Heart right ventricle (tissue), 16 donors: ENCODE results near the gene TOX2. TPM values are rescaled to one million over a fixed set of nuclear protein-coding genes. Genes with fewer than 3 reads are reported as not detected.

Source experiments
- ATAC-seq, 8 donors: fragments of 200-7000 bp; cut with Tn5 transposase; one replicate each; pipeline ENCODE4 v1.9.1; 2020; ENCODE audit warnings: mild to moderate bottlenecking in 8 of 8, moderate library complexity in 8 of 8, moderate number of reproducible peaks in 1 of 8
- DNase-seq, 2 donors: peaks; one replicate each; pipeline ENCODE4 v3.0.0-alpha.2; 2020
- H3K27ac ChIP-seq, 10 donors: fragments of 200-600 bp; sonication (generic) in 2 of 10; one replicate each; pipeline versions ENCODE4 v1.5.0 to v1.8.0; 2020 to 2022; ENCODE audit warnings: mild to moderate bottlenecking in 3 of 10
- H3K27me3 ChIP-seq, 7 donors: fragments of 200-600 bp; one replicate each; pipeline ENCODE4 v1.8.0; 2021 to 2022; ENCODE audit warnings: mild to moderate bottlenecking in 2 of 7
- H3K36me3 ChIP-seq, 9 donors: fragments of 200-600 bp; sonication (generic) in 1 of 9; one replicate each; pipeline versions ENCODE4 v1.5.0 to v1.8.0; 2020 to 2022; ENCODE audit warnings: mild to moderate bottlenecking in 2 of 9
- H3K4me1 ChIP-seq, 9 donors: fragments of 200-600 bp; sonication (generic) in 1 of 9; one replicate each; pipeline versions ENCODE4 v1.5.0 to v1.8.0; 2020 to 2022; ENCODE audit warnings: mild to moderate bottlenecking in 4 of 9
- H3K4me3 ChIP-seq, 10 donors: fragments of 200-600 bp; sonication (generic) in 2 of 10; one replicate each; pipeline versions ENCODE4 v1.5.0 to v1.8.0; 2020 to 2022; ENCODE audit warnings: mild to moderate bottlenecking in 7 of 10, moderate library complexity in 2 of 10
- H3K9me3 ChIP-seq, 11 donors: fragments of 200-600 bp in 10 of 11; sonication (generic) in 2 of 11; one replicate each; pipeline versions ENCODE4 v1.5.0 to v1.8.0; 2013 to 2022; ENCODE audit warnings: mild to moderate bottlenecking in 2 of 11, control low read depth in 1 of 11, moderate library complexity in 1 of 11
- CTCF ChIP-seq, 9 donors: fragments of 200-600 bp; sonication (generic) in 2 of 9; IDR thresholded peaks; one replicate each; pipeline versions ENCODE4 v1.5.0 to v1.8.0; 2021 to 2022; ENCODE audit warnings: antibody characterized with exemption in 9 of 9, mild to moderate bottlenecking in 5 of 9, moderate library complexity in 1 of 9
- WGBS, 2 donors: extraction: QIAGEN DNeasy Blood & Tissue Kit; methylation state at CpG; one replicate each; pipeline ENCODE4 v1.1.7; 2013; ENCODE audit warnings: inconsistent platforms in 1 of 2; 5-methylcytosine and 5-hydroxymethylcytosine counted together
- intact Hi-C, 10 donors: fragments of 100-400 bp; cut with DNase I; formaldehyde crosslinking; loops; one replicate each; pipeline versions ENCODE4 v1.11.1 to v1.14.2; 2022
- polyA plus RNA-seq, 2 donors: library from polyadenylated mRNA; stranded (reverse); fragments of 200-250 nt; gene quantifications; one replicate each; pipeline ENCODE4 v1.2.3, GENCODE V29; 2013
- total RNA-seq, 10 donors: library from RNA; stranded (reverse); fragmentation: NEBNext Ultra II Directional in 3 of 10; extraction: Animal tissue kit (Norgen Biotek cat#: 25700) in 3 of 10; gene quantifications; one replicate each; pipeline versions ENCODE4 v1.2.1 to v1.2.4, GENCODE V29; 2021 to 2023
- donor health status: Arrhythmogenic right ventricular cardiomyopathy.
- donor health status: ischemic (EF 13 %, LVEDD 7.1; RV severe dilation, severe dysfunction).
- donor health status: healthy with polysubstance abuse.
- donor health status: DM: no; HTN: yes; CAD: no.
- donor health status: DM: no; HTN: no; CAD: no.
- donor health status: ischemic (EF 25% LVEDD 6.9; RV normal size, moderate dysfunction).
- donor health status: ischemic (EF 25% LVEDD 5.7; RV mildly dilated, moderate dysfunction).
- donor health status: healthy.
- donor health status: DM: yes; HTN: yes; CAD: no.
- donor health status: Ischemic cardiomyopathy.
- donor health status: ischemic (EF 35%, LVEDD 5.7; RV mildly dilated, moderate dysfunction).
- donor health status: nonischemic (EF 11% LVEDD 7.7; RV severe dilation, severe dysfunction).
- donor health status: DM: yes; HTN: yes; CAD: no.
- donor health status: PGD.
- donor health status: ischemic (EF 29% LVEDD 5.4; RV normal size, mild dysfunction).
- donor health status: nonischemic (EF 23%, LVEDD 6.1; RV moderate dilation, normal function).

TOX2 gene
- total and polyA plus RNA-seq, 12 donors = 0.25 to 2.0 (median 1.1) TPM

GRCh38 chr20:44015733-44016103 is 101.1 kb downstream of the TOX2 start:
- ATAC-seq = no peak
- Histone ChIP-seq H3K27ac (no peak overlapping the region), H3K4me3 (peak overlapping the region in 1 of 10 donors; percentile 7)

GRCh38 chr20:44016525-44016924 is 101.9 kb downstream of the TOX2 start:
- Histone ChIP-seq H3K4me3 (no peak overlapping the region), H3K36me3 (no peaks in the 10 kb centered on the region), H3K9me3 (no peaks in the 10 kb centered on the region), H3K27me3 (peaks cover 0 to 61% (median 29%) of the 10 kb centered on the region in 7 donors), H3K27ac (no peak overlapping the region), H3K4me1 (peaks cover 0 to 34% (median 8%) of the 10 kb centered on the region in 9 donors)
- intact Hi-C loops = no loop called here
- ATAC-seq = no peak
- DNase-seq = no peak
- no peak for TF ChIP-seq CTCF (IDR thresholded peaks at IDR 0.05)
- WGBS, 2 donors = 82 to 84% methylated on average over 6 of the region's 6 CpGs

More at GRCh38 chr20:44015733-44016103, 101.1 kb downstream of the TOX2 start:
- Histone ChIP-seq H3K9me3 (no peaks in the 10 kb centered on the region), H3K4me1 (peaks cover 0 to 34% (median 8%) of the 10 kb centered on the region in 9 donors), H3K36me3 (no peaks in the 10 kb centered on the region), H3K27me3 (peaks cover 0 to 65% (median 29%) of the 10 kb centered on the region in 7 donors)
- DNase-seq = no peak
- TF ChIP-seq CTCF (IDR thresholded peaks at IDR 0.05) = no peak
- intact Hi-C loops = no loop called here
- WGBS, 2 donors = 40 to 51% methylated on average over 9 of the region's 9 CpGs

- Histone ChIP-seq H3K4me1 (peaks cover 0 to 34% (median 8%) of the 10 kb centered on the region in 9 donors), H3K9me3 (no peaks in the 10 kb centered on the region), H3K4me3 (no peak overlapping the region), H3K27ac (no peak overlapping the region), H3K36me3 (no peaks in the 10 kb centered on the region), H3K27me3 (peaks cover 0 to 63% (median 29%) of the 10 kb centered on the region in 7 donors)
- DNase-seq (no peak), ATAC-seq (no peak)
- no peak for TF ChIP-seq CTCF (IDR thresholded peaks at IDR 0.05)
- intact Hi-C loops = no loop called here
- WGBS, 2 donors = 93 to 94% methylated on average over 11 of the region's 11 CpGs
These were observed 102.6 kb downstream of the TOX2 start for GRCh38 chr20:44017211-44017610.

- TF ChIP-seq CTCF (IDR thresholded peaks at IDR 0.05) = no peak
- H3K27me3 ChIP-seq = peaks cover 0 to 67% (median 29%) of the 10 kb centered on the region in 7 donors
- H3K36me3 ChIP-seq = no peaks in the 10 kb centered on the region
- H3K4me3 ChIP-seq = no peak overlapping the region
- ATAC-seq (peak in 2 of 8 donors; percentile 27 to 34), DNase-seq (no peak)
- intact Hi-C loops = no loop called here
- WGBS, 2 donors = 28 to 39% methylated on average over 4 of the region's 4 CpGs
- H3K9me3 ChIP-seq = no peaks in the 10 kb centered on the region
- H3K4me1 ChIP-seq = peaks cover 0 to 34% (median 8%) of the 10 kb centered on the region in 9 donors
- peak overlapping the region in 1 of 10 donors; percentile 24 for H3K27ac ChIP-seq
These were observed 103.2 kb downstream of the TOX2 start for GRCh38 chr20:44017905-44018258.
